HG02973 (cell line): ENCODE measurements around the gene B4GALT1.
A peak's percentile ranks its signal among the peaks of the same experiment; 100 is the strongest.

Experiments used
- ATAC-seq: cut with Tn5 transposase; IDR thresholded peaks from one replicate; pipeline ENCODE4 v1.9.1; 2021; ENCODE audit warnings: moderate library complexity; ENCODE audit not compliant: unreplicated experiment

The B4GALT1 gene

DNA sequence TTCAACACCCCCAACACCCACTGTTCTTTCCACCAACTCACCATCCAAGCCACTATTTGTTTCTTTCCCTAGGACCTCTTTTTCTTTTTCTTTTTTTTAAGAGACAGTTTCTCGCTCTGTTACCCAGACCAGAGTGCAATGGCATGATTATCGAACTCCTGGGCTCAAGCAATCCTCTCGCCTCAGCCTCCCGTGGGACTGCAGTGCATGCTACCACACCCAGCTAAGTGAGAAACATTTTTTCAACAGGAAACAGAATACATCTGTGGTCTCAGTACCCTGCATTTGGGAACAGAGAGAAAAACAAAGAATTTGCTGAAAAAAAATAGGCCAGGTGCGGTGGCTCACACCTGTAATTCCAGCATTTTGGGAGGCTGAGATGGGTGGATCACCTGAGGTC is 24.6 kb downstream of the B4GALT1 start:
- no peak for ATAC-seq

DNA sequence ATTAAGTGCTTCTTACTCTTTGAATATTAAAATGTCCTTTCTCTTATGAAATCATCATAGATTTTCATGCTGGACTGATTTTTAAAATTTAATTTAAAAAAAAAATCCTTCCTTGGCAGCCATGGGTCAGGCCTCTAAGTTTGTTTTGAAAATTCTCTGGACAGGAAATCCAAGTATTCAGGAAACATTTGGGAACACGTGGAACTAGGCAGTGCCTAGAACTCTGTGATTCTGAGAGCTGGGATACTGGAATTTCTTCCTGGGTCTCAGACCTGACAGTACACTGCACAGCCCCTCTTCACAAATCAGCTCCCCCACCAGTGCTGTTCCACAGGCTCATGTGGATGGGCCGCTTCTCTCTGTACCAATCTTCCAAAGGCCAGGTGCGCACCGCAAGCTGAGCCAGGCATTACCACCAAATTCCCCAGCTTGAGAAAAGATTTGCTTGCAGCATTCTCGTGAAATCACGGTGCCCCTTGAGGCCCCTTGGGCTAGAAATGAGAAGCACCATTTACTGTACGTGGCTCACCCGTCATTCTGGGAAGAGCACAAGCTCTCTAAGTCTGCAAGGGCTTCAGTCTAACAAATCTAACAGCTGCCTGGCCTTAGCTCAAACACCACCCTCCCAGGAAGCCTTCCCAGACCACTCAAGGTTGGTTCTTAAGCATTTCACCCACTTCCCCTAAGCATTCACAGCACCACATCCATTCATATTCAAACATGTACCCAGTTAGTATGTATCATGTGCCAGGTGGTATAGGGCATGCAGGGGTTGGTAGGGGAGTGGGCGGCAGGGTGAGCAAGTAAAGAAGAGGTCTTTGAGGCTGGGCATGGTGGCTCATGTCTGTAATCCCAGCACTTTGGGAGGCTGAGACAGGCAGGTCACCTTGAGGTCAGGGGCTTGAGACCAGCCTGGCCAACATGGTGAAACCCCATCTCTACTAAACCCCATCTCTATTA is 26.5 kb downstream of the B4GALT1 start:
- ATAC-seq: no peak

DNA sequence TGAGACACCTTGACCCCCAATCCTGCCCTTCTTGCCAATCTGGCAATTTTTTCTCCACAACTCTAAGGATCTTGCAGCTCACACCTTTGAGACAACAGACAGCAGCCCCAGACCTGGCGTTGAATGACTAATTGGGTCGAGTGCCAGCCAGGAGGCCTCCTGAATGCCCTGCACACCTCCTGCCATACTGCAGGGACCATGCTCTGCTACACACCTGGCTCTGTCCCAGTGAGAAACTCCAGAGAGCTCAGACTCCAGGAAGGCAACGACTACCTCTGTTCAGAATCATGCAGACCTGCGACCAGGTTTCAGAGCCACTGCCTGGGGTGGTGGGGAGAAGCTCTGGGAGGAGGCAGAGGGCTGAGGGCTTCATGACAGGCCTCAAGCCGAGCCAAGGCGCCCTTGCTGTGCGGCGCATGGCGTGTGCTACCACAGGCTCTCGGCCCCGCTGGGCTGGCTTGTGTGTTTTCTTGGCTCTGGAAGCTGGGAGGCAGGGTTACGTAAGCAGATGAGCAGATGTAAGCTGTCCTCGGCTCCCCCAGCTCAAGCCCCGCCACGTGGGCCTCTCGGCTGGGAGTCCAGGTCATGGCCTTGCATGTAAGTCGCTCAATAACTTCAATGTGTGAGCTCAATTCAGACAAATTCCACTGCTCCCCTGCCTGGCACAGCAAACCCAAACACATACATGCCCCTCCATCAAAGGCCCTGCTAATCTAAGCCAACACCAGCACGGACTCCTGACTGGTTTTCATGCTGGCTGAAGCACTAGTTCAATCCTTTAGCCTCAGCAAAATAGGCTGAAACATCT is 27.5 kb downstream of the B4GALT1 start:
- no peak for ATAC-seq

DNA sequence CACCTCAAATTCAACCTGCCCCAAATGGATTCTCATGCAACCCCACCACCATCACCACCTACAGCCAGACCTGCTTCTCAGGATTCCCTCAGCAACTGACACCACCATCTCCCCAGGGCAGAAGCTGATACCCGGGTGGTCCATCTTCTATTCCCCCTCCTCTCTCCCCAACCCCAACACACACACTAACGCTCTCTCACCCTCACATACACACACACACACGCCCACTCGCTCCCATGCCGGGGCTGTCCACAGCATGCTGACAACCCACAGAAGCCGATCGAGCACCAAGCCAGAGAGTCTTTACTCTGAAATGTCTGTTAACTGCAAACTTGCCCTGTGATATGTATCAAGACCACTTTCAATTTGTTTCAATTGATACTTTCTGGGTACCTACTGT is 28.4 kb downstream of the B4GALT1 start:
- ATAC-seq: no peak

DNA sequence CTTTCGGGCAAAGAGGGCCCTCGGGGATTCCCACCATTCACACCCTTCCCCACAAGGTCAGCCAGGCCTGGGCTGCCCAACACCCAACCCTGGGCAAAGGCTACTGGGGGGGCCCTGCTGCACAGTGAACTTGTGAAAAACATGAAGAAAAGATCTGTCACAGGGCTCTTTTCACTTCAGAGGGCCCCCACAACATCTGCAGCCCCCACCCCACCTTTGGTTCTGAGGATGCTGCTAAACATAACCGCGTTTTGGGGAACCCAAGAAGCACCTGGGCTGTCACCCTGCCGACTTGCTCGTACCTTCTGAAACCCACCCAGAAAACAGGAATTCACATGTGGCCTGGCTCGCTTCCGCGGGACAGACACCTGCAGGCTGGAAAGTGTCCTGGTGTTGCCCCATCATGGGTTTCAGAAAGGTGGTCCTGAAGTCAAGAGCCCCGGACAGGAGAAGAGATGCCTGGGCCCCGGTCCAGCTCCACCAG is 29.3 kb downstream of the B4GALT1 start:
- no peak for ATAC-seq

DNA sequence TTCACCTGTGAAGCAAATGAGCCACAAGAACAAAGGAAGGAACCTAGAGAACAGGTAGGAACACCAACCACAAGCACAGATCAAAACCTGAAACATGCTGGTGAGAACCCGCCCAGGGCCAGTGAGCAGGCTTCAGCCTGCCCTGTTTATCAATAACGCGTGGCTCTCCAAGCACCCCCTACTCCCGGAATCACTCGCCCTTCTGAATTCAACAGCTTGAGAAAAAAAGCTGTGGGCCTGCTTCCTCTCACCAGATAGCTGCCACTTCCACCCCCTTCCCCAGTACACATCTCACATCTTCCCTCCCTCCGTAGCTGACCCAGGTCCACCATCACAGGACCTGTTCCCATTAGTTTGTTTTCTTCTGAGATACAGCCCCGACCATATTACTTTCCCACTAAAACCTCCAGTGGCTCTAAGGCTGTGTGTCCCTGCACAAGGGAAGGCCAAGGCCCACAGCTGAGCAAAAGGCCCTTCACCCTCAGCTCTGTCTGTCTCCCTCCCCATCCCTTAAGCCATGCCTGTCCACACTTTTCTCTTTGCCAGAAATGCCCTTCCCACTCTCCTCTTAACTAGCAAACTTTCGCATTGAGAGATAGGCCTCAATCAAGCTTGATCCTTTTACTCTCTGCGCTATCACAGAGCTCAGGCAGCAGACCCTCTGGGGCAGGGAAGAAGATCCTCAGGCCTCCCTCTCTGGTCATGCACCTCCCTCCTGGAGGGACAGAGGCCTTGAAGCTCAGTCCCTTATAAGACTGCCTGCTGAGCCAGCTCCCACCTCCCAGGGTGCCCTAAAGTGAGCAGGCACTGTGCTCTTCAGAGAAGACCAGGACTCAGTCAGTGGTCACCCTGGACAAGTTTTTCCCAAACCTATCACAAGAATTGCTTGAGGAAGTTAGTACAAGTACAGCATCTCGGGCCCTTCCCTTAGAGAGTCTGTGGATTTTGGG is 30.1 kb downstream of the B4GALT1 start:
- no peak for ATAC-seq

DNA sequence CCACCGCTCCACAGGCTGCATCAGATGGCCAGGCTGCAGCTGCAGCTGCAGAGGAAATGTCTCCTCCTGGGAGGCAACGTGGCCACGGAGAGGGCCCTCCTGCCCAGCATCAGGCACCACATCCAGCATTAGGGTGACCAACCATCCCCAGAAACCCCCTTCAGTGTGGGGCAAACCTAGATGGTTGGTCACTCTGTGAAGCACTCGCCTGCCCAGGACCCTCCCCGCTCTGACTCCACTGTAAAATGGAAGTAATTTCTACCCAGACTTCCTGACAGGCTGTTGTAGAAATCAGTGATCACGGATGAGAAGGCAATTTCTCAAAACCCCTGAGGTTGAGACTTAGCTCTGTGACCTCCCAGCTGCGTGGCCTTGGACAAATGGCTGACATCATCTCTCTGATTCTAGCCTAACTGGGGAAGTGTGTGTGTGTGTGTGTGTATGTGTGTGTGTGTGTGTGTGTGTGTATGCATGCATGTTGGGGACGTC is 31.6 kb downstream of the B4GALT1 start:
- no peak for ATAC-seq

DNA sequence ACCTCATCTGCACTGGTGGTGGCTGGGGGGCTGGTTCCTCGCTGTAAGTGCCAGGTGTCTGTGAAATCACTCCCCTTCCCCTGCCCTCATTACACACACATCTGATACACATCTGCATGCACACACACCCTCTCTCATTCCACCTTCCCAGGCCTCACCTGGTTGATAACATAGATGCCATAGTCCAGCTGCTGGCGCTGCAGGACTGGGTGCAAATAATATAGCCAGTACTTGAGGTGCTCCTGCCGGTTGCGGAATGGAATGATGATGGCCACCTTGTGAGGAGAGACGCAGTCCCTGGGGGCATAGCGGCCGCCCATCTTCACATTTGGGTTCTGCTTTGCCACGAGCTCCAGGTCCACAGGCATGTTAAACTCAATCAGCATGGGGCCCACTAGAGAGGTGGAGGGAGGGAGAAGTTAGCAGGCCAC is 32.1 kb downstream of the B4GALT1 start:
- no peak for ATAC-seq

DNA sequence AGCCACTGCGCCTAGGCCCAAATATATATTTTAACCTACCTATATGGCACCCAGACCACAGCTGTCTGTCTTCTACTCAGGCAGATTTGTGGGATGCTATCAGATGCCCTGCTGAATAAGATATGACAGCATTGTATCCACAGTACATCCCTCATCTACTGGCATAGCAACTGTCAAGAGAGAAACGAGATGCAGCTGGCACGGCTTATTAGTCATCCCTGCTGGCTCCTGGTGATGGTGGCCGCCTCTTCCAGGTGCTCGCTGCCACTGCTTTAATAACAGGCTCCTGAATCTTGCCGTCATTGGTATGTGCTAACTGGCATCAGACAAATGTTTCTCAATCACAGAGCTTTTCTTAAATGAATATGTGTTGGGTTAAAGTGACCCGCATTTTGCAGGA is 34.0 kb downstream of the B4GALT1 start:
- no peak for ATAC-seq

DNA sequence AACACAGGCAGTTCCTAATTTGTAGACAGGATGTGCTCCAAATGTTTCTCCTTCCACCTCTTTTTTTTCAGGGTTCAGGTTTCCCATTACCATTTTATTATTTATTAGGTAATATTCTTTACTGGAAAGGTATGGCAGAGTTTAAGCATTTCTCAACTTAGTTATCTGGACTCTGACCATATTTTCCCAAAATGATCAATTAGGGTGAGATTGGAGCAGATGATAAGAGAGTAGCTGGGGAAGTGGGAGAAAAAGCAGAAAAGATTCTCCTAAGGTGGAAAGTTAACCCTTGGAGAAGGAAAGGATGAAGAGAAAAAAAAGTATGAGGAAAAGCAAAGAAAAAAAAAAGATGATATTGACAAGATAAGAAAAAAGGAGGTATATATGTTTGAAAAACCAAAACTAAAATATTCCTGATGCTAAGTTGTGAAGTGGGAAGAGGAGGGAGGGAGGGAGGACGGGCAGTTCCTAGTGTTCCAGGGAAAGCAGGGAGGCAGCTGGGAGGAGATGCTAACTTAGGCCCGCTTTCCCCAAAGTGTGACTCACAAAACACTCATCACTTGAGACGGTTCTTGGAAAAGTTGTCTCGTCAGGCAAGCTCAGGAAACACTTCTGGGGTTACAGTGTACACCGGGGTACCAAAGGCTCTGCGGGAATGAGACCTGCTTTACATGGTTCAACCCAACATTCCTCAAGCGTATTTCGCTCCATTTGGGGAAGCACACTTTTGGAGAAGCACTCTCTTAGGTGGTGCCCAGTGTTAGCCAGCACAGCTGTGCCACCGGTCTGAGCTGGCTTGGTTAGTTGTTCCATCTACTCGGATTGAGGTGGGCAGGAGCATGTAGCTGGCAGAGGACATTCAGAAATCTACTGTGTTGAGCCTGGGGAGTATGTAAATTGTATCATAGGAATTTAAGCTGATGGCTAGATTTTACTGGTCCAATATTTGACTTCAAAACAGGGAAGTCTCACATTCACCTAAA is 35.1 kb downstream of the B4GALT1 start:
- no peak for ATAC-seq

DNA sequence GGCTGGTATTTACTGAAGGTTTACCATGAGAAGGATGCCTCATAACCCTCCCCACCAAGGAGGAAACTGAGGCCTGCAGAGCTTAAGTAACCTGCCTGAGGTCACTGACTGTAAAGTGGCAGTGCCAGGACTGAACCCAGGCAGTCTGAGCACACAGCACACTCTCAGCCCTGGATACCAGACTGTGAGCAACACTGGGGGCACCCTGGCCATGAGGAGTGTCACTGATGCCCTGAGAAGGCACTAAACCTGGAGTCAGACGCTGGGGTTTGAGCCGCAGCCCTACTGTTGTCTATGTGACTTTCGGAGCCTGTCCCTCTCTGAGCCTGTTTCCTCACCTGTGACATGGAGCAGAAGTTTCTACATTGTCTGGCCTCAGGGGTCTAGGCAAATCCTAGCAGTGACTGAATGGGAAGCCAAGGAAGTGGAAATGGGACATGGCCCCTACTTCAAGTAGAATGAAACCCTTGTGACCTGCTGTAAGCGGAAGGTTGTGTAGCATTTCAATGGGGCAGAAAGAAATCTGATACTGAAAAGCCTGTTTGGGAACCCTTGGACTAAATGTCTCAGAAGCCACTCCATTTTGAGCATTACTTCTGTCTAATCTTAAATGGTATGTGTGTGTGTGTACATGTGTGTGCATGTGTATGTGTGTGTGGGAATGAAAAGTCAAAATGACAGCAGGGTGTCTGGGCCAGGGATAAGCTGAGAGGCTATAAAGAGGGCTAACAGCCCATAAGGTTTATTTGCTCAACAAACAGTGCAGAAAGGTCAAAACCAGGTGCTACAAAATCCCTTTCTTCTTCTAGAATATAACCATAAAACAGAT is 36.0 kb downstream of the B4GALT1 start:
- ATAC-seq: no peak

DNA sequence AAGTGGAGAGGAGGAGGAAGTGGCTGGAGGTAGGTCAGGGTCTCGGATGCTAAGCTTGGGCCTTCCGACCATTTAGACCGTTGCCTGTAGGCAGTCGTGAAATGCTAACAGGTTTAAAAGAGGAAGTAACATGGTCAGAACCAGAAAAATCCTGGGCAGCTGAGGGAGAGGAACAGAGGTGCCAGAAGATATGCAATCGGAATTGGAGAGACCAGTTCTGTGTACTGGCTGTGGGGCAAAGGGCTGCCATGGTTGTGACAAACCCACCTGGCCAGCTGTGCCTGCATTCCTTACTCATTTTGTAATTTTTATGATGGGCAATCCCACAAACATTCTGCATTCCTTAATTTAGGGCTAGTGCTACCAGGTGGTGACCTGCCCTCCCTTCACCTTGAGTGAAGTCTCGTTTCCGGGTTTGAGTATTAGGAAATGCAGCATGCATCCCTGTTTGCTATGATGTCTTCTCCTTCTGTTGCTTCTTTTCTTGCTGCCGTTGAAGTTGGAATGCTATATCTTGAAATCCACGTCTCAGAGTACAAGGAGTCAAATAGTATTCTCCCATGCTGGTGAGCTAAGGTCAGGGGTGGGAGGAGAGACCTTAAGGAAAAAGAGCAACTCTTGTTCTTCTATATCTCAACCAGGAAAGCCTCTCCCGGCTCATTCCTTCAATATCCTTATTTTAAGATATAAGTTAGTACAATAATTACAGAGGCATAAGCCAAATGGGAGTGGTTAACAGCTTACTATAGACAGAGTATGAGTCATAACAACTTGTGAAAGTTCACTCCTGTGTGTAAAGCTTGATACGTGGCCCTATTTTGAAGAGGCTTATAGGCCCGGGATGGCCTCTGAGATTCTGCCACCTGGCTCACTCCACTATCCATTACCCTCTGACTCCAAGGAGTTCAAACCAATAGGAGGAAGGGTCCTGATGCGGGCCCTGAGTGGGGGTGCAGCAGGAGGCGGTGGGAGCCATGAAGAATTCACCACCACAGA is 37.0 kb downstream of the B4GALT1 start:
- peak; percentile 73 for ATAC-seq

DNA sequence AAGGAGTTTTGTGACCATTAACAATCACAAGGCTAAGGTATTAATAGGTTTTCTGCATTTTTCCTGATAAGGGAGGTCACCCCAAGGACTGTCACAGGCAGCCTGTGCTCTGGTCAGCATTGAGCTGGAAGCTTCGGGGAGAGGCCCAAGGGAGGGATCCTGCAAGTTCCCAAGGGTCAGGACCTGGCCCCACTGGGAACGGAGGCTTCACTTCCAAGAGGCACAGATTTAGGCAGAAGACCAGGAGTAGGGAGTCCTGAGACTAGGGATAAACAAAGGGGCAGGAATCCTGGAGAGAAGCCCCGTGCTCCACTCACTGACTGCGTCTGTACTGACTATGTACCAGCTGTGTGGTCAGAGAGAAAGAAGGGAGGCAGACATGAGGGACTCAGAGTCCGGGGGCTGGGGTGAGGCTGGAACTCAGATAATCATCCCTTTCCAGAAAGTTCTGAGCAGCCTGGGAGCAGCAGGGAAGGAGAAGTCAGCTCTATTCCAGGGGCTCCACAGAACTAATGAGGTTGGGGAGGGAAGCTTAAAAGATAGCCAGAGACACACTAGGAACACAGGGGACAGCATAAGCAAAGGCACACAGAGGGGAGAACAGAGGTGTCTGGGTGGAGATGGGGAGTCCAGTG is 37.8 kb downstream of the B4GALT1 start:
- ATAC-seq: no peak

DNA sequence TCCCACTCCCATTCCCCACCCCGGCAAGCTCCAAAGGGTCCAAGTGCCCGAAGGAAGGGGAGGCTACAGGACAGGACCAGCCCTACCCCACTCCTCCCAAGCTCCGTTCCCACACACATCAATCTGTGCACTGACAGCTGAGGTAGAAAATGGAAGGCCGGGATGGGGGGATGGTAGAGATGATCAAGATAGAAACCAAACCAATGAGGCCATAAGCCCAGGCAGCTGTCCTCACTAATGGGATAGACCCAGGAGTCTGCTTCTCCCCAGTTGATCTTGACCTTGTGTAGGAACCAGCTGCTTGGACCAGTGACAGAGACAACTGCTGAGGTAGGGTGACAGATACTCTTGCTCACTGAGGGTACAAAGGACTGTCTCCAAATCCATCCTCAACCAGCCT is 38.6 kb downstream of the B4GALT1 start:
- no peak for ATAC-seq

DNA sequence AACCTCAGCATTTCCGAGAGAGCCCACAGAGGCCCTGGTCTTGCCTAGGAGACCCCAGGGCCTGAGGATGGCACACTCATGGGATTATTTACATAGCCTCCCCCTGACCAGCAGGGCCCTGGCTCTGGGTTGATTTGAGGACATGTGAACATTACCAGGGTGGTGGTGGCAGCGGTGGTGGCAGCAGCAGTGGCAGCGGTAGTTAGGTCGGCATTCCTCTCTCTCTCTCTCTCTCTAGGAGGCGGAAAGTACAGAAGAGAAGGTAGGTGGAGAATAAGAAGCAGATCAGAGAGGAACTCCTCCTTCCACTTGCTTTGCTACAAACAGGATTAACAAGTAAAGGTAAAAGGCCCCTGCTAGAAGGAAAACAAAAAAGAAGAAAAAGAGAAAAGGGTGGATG is 39.3 kb downstream of the B4GALT1 start:
- ATAC-seq: no peak

DNA sequence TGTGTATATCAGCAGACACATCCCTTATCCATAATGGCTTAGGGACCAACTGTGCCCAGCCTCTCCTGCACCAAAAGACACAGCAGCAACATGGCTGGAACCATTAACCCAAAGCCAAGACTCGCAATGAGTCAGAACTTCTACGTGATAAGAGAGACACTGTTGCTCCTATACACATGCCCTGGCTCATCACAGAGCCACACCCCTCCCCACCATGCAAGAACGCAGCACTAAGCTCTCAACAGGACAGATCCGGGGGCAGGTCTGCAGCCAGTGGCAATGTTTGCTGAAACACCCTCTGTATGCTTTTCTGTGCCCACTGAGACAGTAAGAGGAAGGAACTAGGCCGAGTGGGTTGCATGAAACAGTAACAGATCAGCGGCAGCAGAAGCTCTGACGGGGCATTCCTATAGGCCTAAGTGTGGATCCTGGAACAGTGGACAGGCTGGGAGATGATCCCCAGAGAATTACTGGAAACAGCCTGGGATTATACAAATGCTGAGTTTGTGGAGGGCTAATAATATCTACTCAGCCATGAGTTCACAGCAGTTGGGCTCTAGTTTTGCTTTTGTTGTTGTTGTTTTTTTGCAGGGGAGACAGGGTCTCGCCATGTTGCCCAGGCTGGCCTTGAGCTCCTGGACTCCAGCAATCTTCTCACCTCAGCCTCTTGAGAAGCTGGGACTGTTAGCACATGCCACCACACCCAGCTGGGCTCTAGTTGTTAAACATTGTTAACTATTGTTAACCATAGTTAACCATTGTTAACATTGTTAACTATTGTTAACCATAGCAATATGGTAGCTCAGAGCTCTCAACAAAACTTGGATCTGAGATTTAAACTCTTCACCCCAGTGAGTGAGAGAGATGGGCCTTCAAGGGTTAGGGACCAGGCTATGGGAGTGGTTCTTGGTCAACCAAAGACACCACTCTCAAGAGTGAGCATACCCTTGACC is 41.0 kb downstream of the B4GALT1 start:
- peak; percentile 32 for ATAC-seq
